HCT116 (cell line): ENCODE measurements around the gene TAF10. TPM values are rescaled to one million over a fixed set of nuclear protein-coding genes. Genes with fewer than 3 reads are reported as not detected.

Source experiments
- ATAC-seq: fragments of 200-7000 bp; cut with Tn5 transposase; 2 replicates; pipeline ENCODE4 v1.9.1; 2020; ENCODE audit warnings: mild to moderate bottlenecking, moderate library complexity
- BruUV-seq: library from RNA; stranded (reverse); fragments of 400-500 nt; replicated peaks from 2 replicates; lab custom pipeline; 2021; lab: Mats Ljungman, UMichigan
- CTCF ChIA-PET: fragments of 300-600 bp; sonication (Branson Sonifier 250); formaldehyde crosslinking; loops from one replicate; lab custom pipeline; 2021; ENCODE audit warnings: antibody characterized with exemption; lab: Charles Lee
- POLR2A ChIA-PET: fragments of 300-600, 350-600 bp; sonication (Branson Sonifier 250); formaldehyde crosslinking; loops from one replicate; lab custom pipeline; 2021; ENCODE audit warnings: antibody characterized with exemption; lab: Charles Lee
- RAD21 ChIA-PET, 2 experiments: fragments of 300-600 bp; sonication (Branson Sonifier 250); formaldehyde crosslinking; loops; one replicate each; lab custom pipeline; 2023; ENCODE audit warnings: low total read pairs in 2 of 2; ENCODE audit not compliant: uncharacterized antibody in 2 of 2, unreplicated experiment in 2 of 2, low non-redundant PET in 1 of 2; lab: Charles Lee
- DNase-seq: peaks from one replicate; pipeline ENCODE4 v3.0.0-alpha.2; 2010; ENCODE audit warnings: low read depth, low spot score
- H2AFZ ChIP-seq: fragments of 200-600 bp; shearing (Covaris generic), sonication (generic); 2 replicates; pipeline ENCODE4 v1.6.1; 2017; ENCODE audit warnings: low read depth, mixed run types, mixed read lengths, antibody characterized with exemption, low read length; ENCODE audit not compliant: poor library complexity, severe bottlenecking
- H3K27ac ChIP-seq: 2 replicates; pipeline ENCODE4 v1.5.1; 2012; ENCODE audit warnings: low read depth, low read length
- H3K27me3 ChIP-seq: fragments of 200-600 bp; sonication (generic); 2 replicates; pipeline ENCODE4 v1.6.1; 2016; ENCODE audit warnings: mixed run types, low read length, mixed read lengths; ENCODE audit not compliant: insufficient read depth
- H3K36me3 ChIP-seq, 2 experiments: fragments of 200-500 bp in 1 of 2; fragments of 200-600 bp in 1 of 2; sonication (Bioruptor generic) in 1 of 2; sonication (generic) in 1 of 2; 2 replicates each; pipeline versions ENCODE4 v1.5.1 to v1.6.1; 2014 to 2016; ENCODE audit warnings: low read length in 2 of 2, inconsistent platforms in 1 of 2, mixed read lengths in 1 of 2, mixed run types in 1 of 2; ENCODE audit not compliant: insufficient read depth in 2 of 2, control insufficient read depth in 1 of 2
- H3K4me1 ChIP-seq, 2 experiments: fragments of 200-600 bp in 1 of 2; sonication (generic) in 1 of 2; 2 replicates each; pipeline versions ENCODE4 v1.5.1 to v1.6.1; 2012 to 2017; ENCODE audit warnings: low read length in 2 of 2, inconsistent platforms in 1 of 2, mild to moderate bottlenecking in 1 of 2, mixed read lengths in 1 of 2, mixed run types in 1 of 2, moderate library complexity in 1 of 2; ENCODE audit not compliant: insufficient read depth in 2 of 2, control insufficient read depth in 1 of 2
- H3K4me2 ChIP-seq: fragments of 200-600 bp; sonication (generic); 2 replicates; pipeline ENCODE4 v1.6.1; 2017; ENCODE audit warnings: mixed run types, low read length, mixed read lengths
- H3K4me3 ChIP-seq, 2 experiments: fragments of 200-600 bp in 1 of 2; sonication (generic) in 1 of 2; replicated peaks in 1 of 2; 2 replicates each; pipeline ENCODE4 v1.5.1; 2011 to 2016; ENCODE audit warnings: low read length in 2 of 2, control low read depth in 1 of 2, low read depth in 1 of 2, mild to moderate bottlenecking in 1 of 2, mixed read lengths in 1 of 2, mixed run types in 1 of 2
- H3K79me2 ChIP-seq: fragments of 200-600 bp; sonication (generic); 2 replicates; pipeline ENCODE4 v1.6.1; 2017; ENCODE audit warnings: mild to moderate bottlenecking, mixed run types, low read length, moderate library complexity, mixed read lengths; ENCODE audit not compliant: insufficient read depth
- H3K9ac ChIP-seq: fragments of 200-600 bp; sonication (generic); 2 replicates; pipeline ENCODE4 v1.6.1; 2016; ENCODE audit warnings: low read length, mixed read lengths
- H3K9me2 ChIP-seq: fragments of 200-600 bp; sonication (generic), shearing (Covaris generic); 2 replicates; pipeline ENCODE4 v1.6.1; 2017; ENCODE audit warnings: mixed run types, mild to moderate bottlenecking, moderate library complexity; ENCODE audit not compliant: insufficient read depth
- H3K9me3 ChIP-seq, 2 experiments: fragments of 200-500 bp in 1 of 2; fragments of 200-600 bp in 1 of 2; sonication (Bioruptor generic) in 1 of 2; sonication (generic) in 1 of 2; 2 replicates each; pipeline ENCODE4 v1.6.1; 2014 to 2017; ENCODE audit warnings: low read length in 2 of 2, mixed read lengths in 2 of 2, inconsistent platforms in 1 of 2, low read depth in 1 of 2, mild to moderate bottlenecking in 1 of 2, mixed run types in 1 of 2, moderate library complexity in 1 of 2; ENCODE audit not compliant: control insufficient read depth in 1 of 2, insufficient read depth in 1 of 2
- H4K20me1 ChIP-seq: fragments of 200-600 bp; sonication (generic), shearing (Covaris generic); 2 replicates; pipeline ENCODE4 v1.6.1; 2017; ENCODE audit warnings: mixed run types, mild to moderate bottlenecking, moderate library complexity; ENCODE audit not compliant: insufficient read depth
- CTCF ChIP-seq, 3 experiments: fragments of 200-600 bp in 1 of 3; sonication (generic) in 1 of 3; IDR thresholded peaks in 2 of 3; conservative IDR thresholded peaks in 1 of 3; 2 replicates each; pipeline ENCODE4 v1.5.1; 2012 to 2017; ENCODE audit warnings: low read depth in 2 of 3, low read length in 2 of 3, antibody characterized with exemption in 1 of 3, borderline replicate concordance in 1 of 3, control low read depth in 1 of 3, mild to moderate bottlenecking in 1 of 3, mixed read lengths in 1 of 3, mixed run types in 1 of 3, moderate library complexity in 1 of 3; ENCODE audit not compliant: insufficient read depth in 1 of 3
- EGR1 ChIP-seq: IDR thresholded peaks from 2 replicates; pipeline ENCODE4 v1.6.1; 2012; ENCODE audit warnings: low read depth
- FOSL1 ChIP-seq: IDR thresholded peaks from 2 replicates; pipeline ENCODE4 v1.6.1; 2012; ENCODE audit warnings: low read depth
- ZFX ChIP-seq: fragments of 450-650 bp; IDR thresholded peaks from 2 replicates; pipeline ENCODE4 v1.6.1; 2017
- ZNF274 ChIP-seq: fragments of 200-500 bp; sonication (Bioruptor generic); IDR thresholded peaks from 2 replicates; pipeline ENCODE4 v1.6.1; 2014; ENCODE audit warnings: mild to moderate bottlenecking, low read depth, low read length, inconsistent platforms
- intact Hi-C: fragments of 100-400 bp; cut with micrococcal nuclease; formaldehyde crosslinking; loops from 2 replicates; pipeline ENCODE4 v1.10.0; 2022
- total RNA-seq: library from RNA; stranded (reverse); gene quantifications from one replicate; pipeline ENCODE4 v1.2.1, GENCODE V29; 2021; ENCODE audit not compliant: unreplicated experiment

TAF10 gene
- total RNA-seq, 1 experiment from 2014 or later, result 151 TPM

GRCh38 chr11:6638429-6638828, 26.4 kb upstream of the TAF10 start:
- TF ChIP-seq FOSL1, result no peak
- 0 out of 6 replicates have a peak, but pooled peaks of 1 of the 3 experiments have one; percentile 4 for TF ChIP-seq CTCF (IDR thresholded peaks at IDR 0.05 in 2 of 3, conservative IDR thresholded peaks at IDR 0.05 in 1 of 3; ENCODE audit: borderline replicate concordance in 1 of 3, insufficient read depth in 1 of 3, low read depth in 2 of 3, low read length in 2 of 3)
- H3K4me3 ChIP-seq, result no peak overlapping the region
- intact Hi-C loops, result no loop called here
- ChIA-PET CTCF (interaction anchor here (1.0 kb wide), 1 partner anchor 259 kb away, joined by 3 read pairs; no protein-coding TSS in a partner anchor), RAD21 (no interaction called here), POLR2A (no interaction called here)
- DNase-seq, result no peak
- H4K20me1 ChIP-seq, result no peaks in the 10 kb centered on the region
- BruUV-seq, result no TSS peak
- ATAC-seq, result 0 out of 2 replicates have a peak, but pooled peaks have one; percentile 12
- H3K79me2 ChIP-seq, result no peaks in the 10 kb centered on the region
- no peaks in the 10 kb centered on the region for H3K36me3 ChIP-seq
- no peaks in the 10 kb centered on the region for H3K9me2 ChIP-seq
- H3K9ac ChIP-seq, result no peak overlapping the region
- H3K4me1 ChIP-seq, result peaks cover 6 to 14% of the 10 kb centered on the region in 2 experiments; a peak in 3 of 4 replicates
- H3K4me2 ChIP-seq, result no peak overlapping the region
- no peak overlapping the region for H3K27ac ChIP-seq
- H3K27me3 ChIP-seq, result no peaks in the 10 kb centered on the region
- H3K9me3 ChIP-seq, result no peaks in the 10 kb centered on the region
- no peak overlapping the region for H2AFZ ChIP-seq

GRCh38 chr11:6637871-6638270, 25.9 kb upstream of the TAF10 start:
- H3K4me2 ChIP-seq, result no peak overlapping the region
- no peaks in the 10 kb centered on the region for H3K79me2 ChIP-seq
- H3K27me3 ChIP-seq, result no peaks in the 10 kb centered on the region
- intact Hi-C loops, result no loop called here
- no peaks in the 10 kb centered on the region for H3K9me3 ChIP-seq
- TF ChIP-seq ZNF274, result no peak
- no peak for TF ChIP-seq ZFX
- TF ChIP-seq EGR1, result no peak
- H3K9ac ChIP-seq, result no peak overlapping the region
- DNase-seq, result no peak
- RAD21 ChIA-PET, result no interaction called here
- no peak overlapping the region for H2AFZ ChIP-seq
- no peaks in the 10 kb centered on the region for H3K36me3 ChIP-seq
- POLR2A ChIA-PET, result no interaction called here
- peaks cover 6 to 14% of the 10 kb centered on the region in 2 experiments; a peak in 3 of 4 replicates for H3K4me1 ChIP-seq
- H3K4me3 ChIP-seq, result no peak overlapping the region
- H3K27ac ChIP-seq, result no peak overlapping the region
- ATAC-seq, result peak; percentile 39; the same call in 1 of the 2 replicates
- no peaks in the 10 kb centered on the region for H3K9me2 ChIP-seq
- no peaks in the 10 kb centered on the region for H4K20me1 ChIP-seq
- CTCF ChIA-PET, result no interaction called here
- no TSS peak for BruUV-seq
